GM23338 (cell line): ENCODE results near the gene RHOXF2.
"Not testable (repeated sequence)": the region's sequence is repeated elsewhere in the genome, so short reads cannot be mapped to it uniquely, and the experiment has no call there.

ENCODE experiments used
- CREB1 ChIP-seq: fragments of 250-450 bp; sonication (Bioruptor Pico); IDR thresholded peaks from 2 replicates; pipeline ENCODE4 v1.5.0; 2020; ENCODE audit warnings: low read depth, mild to moderate bottlenecking, moderate library complexity
- EZH2 ChIP-seq: fragments of 200-600 bp; sonication (generic); IDR thresholded peaks from one replicate; pipeline ENCODE4 v1.8.0; 2017; ENCODE audit warnings: antibody characterized with exemption, mild to moderate bottlenecking, low read depth; ENCODE audit not compliant: unreplicated experiment
- EZH2phosphoT487 ChIP-seq: fragments of 200-600 bp; sonication (generic); IDR thresholded peaks from one replicate; pipeline ENCODE4 v1.8.1; 2018; ENCODE audit warnings: antibody characterized with exemption; ENCODE audit not compliant: unreplicated experiment
- JUNB ChIP-seq: IDR thresholded peaks from one replicate; pipeline ENCODE4 v1.6.1; 2016; ENCODE audit warnings: antibody characterized with exemption; ENCODE audit not compliant: unreplicated experiment
- POLR2AphosphoS5 ChIP-seq: IDR thresholded peaks from 2 replicates; pipeline ENCODE4 v1.6.1; 2016; ENCODE audit warnings: antibody characterized with exemption, low read depth
- STAT1 ChIP-seq: IDR thresholded peaks from one replicate; pipeline ENCODE4 v1.6.1; 2016; ENCODE audit warnings: antibody characterized with exemption; ENCODE audit not compliant: unreplicated experiment
- ZNF114 ChIP-seq: fragments of 250-450 bp; sonication (Bioruptor Pico); IDR thresholded peaks from 2 replicates; pipeline ENCODE4 v1.5.0; 2020; ENCODE audit warnings: mild to moderate bottlenecking, moderate library complexity
- TF ChIP-seq, protein P1 (sequence below), 2 experiments: fragments of 200-600 bp in 1 of 2; sonication (generic) in 1 of 2; conservative IDR thresholded peaks; 2 replicates each; pipeline versions ENCODE4 v1.5.1 to v1.6.1; 2016 to 2017; ENCODE audit warnings: antibody characterized with exemption in 2 of 2, low read depth in 2 of 2, mild to moderate bottlenecking in 2 of 2, moderate library complexity in 1 of 2
- TF ChIP-seq, protein P2 (sequence below): IDR thresholded peaks from one replicate; pipeline ENCODE4 v1.6.1; 2018; ENCODE audit warnings: antibody characterized with exemption; ENCODE audit not compliant: unreplicated experiment
- TF ChIP-seq, protein P3 (sequence below): IDR thresholded peaks from 2 replicates; pipeline ENCODE4 v1.6.1; 2016; ENCODE audit warnings: antibody characterized with exemption
- TF ChIP-seq, protein P4 (sequence below): fragments of 250-450 bp; sonication (Bioruptor Pico); IDR thresholded peaks from 2 replicates; pipeline ENCODE4 v1.5.0; 2020; ENCODE audit warnings: mild to moderate bottlenecking, moderate library complexity

- TF ChIP-seq, protein P1, sequence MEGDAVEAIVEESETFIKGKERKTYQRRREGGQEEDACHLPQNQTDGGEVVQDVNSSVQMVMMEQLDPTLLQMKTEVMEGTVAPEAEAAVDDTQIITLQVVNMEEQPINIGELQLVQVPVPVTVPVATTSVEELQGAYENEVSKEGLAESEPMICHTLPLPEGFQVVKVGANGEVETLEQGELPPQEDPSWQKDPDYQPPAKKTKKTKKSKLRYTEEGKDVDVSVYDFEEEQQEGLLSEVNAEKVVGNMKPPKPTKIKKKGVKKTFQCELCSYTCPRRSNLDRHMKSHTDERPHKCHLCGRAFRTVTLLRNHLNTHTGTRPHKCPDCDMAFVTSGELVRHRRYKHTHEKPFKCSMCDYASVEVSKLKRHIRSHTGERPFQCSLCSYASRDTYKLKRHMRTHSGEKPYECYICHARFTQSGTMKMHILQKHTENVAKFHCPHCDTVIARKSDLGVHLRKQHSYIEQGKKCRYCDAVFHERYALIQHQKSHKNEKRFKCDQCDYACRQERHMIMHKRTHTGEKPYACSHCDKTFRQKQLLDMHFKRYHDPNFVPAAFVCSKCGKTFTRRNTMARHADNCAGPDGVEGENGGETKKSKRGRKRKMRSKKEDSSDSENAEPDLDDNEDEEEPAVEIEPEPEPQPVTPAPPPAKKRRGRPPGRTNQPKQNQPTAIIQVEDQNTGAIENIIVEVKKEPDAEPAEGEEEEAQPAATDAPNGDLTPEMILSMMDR (conservative IDR thresholded peaks at IDR 0.05; ENCODE audit: low read depth in 2 of 2), result not testable (repeated sequence)
- TF ChIP-seq EZH2phosphoT487; POLR2AphosphoS5; STAT1; ZNF114 (CRISPR knock-in tag); EZH2; JUNB; CREB1: not testable (repeated sequence)
- TF ChIP-seq, protein P2, sequence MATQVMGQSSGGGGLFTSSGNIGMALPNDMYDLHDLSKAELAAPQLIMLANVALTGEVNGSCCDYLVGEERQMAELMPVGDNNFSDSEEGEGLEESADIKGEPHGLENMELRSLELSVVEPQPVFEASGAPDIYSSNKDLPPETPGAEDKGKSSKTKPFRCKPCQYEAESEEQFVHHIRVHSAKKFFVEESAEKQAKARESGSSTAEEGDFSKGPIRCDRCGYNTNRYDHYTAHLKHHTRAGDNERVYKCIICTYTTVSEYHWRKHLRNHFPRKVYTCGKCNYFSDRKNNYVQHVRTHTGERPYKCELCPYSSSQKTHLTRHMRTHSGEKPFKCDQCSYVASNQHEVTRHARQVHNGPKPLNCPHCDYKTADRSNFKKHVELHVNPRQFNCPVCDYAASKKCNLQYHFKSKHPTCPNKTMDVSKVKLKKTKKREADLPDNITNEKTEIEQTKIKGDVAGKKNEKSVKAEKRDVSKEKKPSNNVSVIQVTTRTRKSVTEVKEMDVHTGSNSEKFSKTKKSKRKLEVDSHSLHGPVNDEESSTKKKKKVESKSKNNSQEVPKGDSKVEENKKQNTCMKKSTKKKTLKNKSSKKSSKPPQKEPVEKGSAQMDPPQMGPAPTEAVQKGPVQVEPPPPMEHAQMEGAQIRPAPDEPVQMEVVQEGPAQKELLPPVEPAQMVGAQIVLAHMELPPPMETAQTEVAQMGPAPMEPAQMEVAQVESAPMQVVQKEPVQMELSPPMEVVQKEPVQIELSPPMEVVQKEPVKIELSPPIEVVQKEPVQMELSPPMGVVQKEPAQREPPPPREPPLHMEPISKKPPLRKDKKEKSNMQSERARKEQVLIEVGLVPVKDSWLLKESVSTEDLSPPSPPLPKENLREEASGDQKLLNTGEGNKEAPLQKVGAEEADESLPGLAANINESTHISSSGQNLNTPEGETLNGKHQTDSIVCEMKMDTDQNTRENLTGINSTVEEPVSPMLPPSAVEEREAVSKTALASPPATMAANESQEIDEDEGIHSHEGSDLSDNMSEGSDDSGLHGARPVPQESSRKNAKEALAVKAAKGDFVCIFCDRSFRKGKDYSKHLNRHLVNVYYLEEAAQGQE, result not testable (repeated sequence)
- TF ChIP-seq, protein P3, sequence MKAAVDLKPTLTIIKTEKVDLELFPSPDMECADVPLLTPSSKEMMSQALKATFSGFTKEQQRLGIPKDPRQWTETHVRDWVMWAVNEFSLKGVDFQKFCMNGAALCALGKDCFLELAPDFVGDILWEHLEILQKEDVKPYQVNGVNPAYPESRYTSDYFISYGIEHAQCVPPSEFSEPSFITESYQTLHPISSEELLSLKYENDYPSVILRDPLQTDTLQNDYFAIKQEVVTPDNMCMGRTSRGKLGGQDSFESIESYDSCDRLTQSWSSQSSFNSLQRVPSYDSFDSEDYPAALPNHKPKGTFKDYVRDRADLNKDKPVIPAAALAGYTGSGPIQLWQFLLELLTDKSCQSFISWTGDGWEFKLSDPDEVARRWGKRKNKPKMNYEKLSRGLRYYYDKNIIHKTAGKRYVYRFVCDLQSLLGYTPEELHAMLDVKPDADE, result not testable (repeated sequence)
- TF ChIP-seq, protein P4, sequence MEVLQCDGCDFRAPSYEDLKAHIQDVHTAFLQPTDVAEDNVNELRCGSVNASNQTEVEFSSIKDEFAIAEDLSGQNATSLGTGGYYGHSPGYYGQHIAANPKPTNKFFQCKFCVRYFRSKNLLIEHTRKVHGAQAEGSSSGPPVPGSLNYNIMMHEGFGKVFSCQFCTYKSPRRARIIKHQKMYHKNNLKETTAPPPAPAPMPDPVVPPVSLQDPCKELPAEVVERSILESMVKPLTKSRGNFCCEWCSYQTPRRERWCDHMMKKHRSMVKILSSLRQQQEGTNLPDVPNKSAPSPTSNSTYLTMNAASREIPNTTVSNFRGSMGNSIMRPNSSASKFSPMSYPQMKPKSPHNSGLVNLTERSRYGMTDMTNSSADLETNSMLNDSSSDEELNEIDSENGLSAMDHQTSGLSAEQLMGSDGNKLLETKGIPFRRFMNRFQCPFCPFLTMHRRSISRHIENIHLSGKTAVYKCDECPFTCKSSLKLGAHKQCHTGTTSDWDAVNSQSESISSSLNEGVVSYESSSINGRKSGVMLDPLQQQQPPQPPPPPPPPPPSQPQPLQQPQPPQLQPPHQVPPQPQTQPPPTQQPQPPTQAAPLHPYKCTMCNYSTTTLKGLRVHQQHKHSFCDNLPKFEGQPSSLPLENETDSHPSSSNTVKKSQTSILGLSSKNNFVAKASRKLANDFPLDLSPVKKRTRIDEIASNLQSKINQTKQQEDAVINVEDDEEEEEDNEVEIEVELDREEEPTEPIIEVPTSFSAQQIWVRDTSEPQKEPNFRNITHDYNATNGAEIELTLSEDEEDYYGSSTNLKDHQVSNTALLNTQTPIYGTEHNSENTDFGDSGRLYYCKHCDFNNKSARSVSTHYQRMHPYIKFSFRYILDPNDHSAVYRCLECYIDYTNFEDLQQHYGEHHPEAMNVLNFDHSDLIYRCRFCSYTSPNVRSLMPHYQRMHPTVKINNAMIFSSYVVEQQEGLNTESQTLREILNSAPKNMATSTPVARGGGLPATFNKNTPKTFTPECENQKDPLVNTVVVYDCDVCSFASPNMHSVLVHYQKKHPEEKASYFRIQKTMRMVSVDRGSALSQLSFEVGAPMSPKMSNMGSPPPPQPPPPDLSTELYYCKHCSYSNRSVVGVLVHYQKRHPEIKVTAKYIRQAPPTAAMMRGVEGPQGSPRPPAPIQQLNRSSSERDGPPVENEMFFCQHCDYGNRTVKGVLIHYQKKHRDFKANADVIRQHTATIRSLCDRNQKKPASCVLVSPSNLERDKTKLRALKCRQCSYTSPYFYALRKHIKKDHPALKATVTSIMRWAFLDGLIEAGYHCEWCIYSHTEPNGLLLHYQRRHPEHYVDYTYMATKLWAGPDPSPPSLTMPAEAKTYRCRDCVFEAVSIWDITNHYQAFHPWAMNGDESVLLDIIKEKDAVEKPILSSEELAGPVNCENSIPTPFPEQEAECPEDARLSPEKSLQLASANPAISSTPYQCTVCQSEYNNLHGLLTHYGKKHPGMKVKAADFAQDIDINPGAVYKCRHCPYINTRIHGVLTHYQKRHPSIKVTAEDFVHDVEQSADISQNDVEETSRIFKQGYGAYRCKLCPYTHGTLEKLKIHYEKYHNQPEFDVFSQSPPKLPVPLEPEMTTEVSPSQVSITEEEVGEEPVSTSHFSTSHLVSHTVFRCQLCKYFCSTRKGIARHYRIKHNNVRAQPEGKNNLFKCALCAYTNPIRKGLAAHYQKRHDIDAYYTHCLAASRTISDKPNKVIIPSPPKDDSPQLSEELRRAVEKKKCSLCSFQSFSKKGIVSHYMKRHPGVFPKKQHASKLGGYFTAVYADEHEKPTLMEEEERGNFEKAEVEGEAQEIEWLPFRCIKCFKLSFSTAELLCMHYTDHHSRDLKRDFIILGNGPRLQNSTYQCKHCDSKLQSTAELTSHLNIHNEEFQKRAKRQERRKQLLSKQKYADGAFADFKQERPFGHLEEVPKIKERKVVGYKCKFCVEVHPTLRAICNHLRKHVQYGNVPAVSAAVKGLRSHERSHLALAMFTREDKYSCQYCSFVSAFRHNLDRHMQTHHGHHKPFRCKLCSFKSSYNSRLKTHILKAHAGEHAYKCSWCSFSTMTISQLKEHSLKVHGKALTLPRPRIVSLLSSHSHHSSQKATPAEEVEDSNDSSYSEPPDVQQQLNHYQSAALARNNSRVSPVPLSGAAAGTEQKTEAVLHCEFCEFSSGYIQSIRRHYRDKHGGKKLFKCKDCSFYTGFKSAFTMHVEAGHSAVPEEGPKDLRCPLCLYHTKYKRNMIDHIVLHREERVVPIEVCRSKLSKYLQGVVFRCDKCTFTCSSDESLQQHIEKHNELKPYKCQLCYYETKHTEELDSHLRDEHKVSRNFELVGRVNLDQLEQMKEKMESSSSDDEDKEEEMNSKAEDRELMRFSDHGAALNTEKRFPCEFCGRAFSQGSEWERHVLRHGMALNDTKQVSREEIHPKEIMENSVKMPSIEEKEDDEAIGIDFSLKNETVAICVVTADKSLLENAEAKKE (CRISPR knock-in tag), result not testable (repeated sequence)
These were observed at the start of gene RHOXF2 for GRCh38 chrX:120158313-120158712.
